SK-N-MC (cell line): ENCODE measurements around the gene EHD3.

Source experiments
- EZH2 ChIP-seq: fragments of 200-600 bp; sonication (generic); IDR thresholded peaks from one replicate; pipeline ENCODE4 v1.6.1; 2017; ENCODE audit warnings: antibody characterized with exemption
- POLR2AphosphoS5 ChIP-seq: IDR thresholded peaks from 2 replicates; pipeline ENCODE4 v1.6.1; 2012; ENCODE audit warnings: mild to moderate bottlenecking, low read depth, low read length, borderline replicate concordance

- TF ChIP-seq POLR2AphosphoS5 (no peak), EZH2 (no peak)
These were observed 29.2 kb upstream of the EHD3 start for GRCh38 chr2:31204783-31205182.
